GM19468 (cell line): ENCODE results near the gene ITGB1.
"Not testable (repeated sequence)": the region's sequence is repeated elsewhere in the genome, so short reads cannot be mapped to it uniquely, and the experiment has no call there.

ENCODE experiments used
- ATAC-seq: cut with Tn5 transposase; IDR thresholded peaks from one replicate; pipeline ENCODE4 v1.9.1; 2021; ENCODE audit warnings: mild to moderate bottlenecking, moderate library complexity, moderate number of reproducible peaks; ENCODE audit not compliant: unreplicated experiment; ENCODE audit errors: extremely low read depth

ITGB1 gene

DNA sequence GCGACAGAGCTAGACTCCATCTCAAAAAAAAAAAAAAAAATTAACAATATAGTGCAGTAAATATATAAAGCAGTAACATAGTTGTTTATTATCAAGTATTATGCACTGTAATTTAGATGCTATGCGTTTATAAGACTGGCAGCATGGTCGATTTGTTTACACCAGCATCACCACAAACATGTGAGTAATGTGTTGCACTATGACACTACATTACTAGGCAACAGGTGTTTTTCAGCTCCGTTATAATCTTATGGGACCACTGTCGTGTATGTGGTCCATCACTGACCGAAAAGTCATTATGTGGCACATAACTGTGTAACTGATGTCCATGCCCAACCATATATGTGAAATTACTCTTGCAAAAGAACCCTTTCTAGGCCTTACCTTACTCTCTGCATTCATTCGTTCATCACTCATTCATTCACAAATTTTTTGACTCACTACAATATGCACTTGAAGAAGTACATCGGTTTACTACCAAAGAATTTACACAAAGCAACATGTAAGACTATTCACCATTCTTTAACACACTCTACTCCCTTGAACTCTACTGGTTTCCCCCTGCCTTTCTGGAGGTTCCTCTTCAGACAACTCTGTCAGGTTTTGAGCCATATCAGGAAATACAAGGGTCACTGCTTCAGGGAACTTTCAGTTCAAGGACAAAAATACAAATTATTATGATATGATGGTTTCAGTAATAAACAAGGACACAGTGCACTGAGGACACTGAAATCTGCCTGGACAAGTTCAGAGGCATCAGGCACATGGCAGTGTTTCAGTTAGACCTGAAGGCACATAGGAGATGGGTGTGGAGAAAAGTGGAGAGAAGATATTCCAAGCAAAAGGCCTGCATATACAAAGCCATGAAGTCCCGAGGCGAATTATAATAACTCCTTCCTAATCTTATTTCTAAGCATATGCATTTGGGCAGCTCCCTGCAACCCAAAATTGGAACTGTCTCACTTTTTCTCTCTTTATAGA lies 17.4 kb downstream of the ITGB1 start:
- no peak for ATAC-seq

- no peak for ATAC-seq
Measured at GRCh38 chr10:32939296-32940111, 18.5 kb downstream of the ITGB1 start.

- no peak for ATAC-seq
Measured at GRCh38 chr10:32938554-32939061, 19.4 kb downstream of the ITGB1 start.

GRCh38 chr10:32937911-32938424 lies 20.1 kb downstream of the ITGB1 start:
- no peak for ATAC-seq

- ATAC-seq, result no peak
Measured at GRCh38 chr10:32932225-32932729, 25.8 kb downstream of the ITGB1 start.

GRCh38 chr10:32931593-32931992 lies 26.4 kb downstream of the ITGB1 start:
- no peak for ATAC-seq

DNA sequence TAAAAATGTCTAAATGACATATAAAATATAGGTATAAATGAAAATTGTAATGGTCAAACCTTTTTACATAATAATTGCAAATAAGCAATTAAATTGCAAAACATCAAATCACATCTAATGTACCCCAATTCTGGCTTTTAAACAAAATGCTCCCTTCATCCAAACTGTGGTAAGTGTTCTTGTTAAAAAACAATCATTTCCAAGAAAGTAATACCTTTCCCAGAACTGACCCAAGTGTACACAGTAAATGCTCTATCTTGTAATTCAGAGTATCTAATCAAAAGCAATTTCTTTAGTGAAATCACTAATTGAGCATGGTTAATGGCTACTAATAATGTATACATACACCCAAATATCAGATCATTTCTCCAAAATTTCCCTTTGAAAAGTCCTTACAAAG lies 28.0 kb downstream of the ITGB1 start:
- no peak for ATAC-seq

DNA sequence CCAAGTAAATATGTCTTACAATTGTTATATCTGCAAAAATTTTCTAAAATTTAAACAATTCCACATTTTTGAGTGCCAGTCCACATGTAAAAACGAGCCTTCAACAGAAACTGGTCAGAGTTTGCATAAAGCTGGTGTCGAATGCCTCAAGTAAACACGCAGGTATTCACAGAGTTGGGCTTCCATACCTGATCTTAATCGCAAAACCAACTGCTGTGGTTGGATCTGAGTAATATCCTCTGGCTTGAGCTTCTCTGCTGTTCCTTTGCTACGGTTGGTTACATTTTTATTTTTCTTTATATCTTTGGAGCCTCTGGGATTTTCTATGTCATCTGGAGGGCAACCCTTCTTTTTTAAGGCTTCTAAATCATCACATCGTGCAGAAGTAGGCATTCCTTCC lies 28.4 kb downstream of the ITGB1 start:
- no peak for ATAC-seq

GRCh38 chr10:32927750-32928149 lies 30.3 kb downstream of the ITGB1 start:
- ATAC-seq, result no peak

DNA sequence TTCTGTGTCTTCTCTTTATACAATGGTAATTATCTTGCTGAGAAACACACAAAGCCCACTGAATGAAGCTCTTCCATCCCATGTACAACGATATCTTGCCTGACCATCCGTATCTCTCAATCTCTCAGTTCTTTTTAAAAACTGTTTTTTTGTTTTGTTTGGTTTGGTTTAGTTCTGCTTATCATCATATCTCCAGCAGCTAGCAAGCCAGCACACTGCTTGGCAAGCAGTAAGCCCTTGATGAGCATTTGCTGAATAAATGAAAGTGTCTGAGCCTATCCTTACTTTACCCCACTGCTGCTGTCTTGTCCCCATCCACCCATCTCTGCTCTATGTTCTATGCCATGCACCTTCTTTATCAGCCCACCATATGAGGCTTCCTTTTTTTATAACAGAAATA lies 34.2 kb downstream of the ITGB1 start:
- no peak for ATAC-seq

- no peak for ATAC-seq
Measured at GRCh38 chr10:32923134-32923533, 34.9 kb downstream of the ITGB1 start.

DNA sequence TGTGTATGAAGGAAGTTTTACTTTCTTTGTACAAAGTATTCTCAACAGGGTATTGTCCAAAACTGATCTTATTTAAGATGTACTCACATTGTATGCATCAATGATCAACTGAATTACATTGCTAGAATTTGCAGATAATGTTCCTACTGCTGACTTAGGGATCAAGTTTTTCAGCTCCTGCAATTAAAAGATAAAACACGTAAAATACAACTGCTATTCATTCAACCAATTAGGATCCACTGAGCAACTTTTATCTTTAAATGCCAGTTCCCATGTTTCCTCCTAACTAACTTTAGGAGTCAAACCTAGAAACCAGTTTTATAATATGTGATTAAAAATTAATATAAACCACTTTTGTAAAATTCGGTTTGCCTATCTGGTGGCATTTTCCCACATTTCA lies 35.9 kb downstream of the ITGB1 start:
- no peak for ATAC-seq

GRCh38 chr10:32917817-32918216 lies 40.2 kb downstream of the ITGB1 start:
- not testable (repeated sequence) for ATAC-seq

GRCh38 chr10:32911285-32912016 lies 46.6 kb downstream of the ITGB1 start:
- no peak for ATAC-seq

GRCh38 chr10:32909970-32910369 lies 48.1 kb downstream of the ITGB1 start:
- ATAC-seq, result not testable (repeated sequence)

DNA sequence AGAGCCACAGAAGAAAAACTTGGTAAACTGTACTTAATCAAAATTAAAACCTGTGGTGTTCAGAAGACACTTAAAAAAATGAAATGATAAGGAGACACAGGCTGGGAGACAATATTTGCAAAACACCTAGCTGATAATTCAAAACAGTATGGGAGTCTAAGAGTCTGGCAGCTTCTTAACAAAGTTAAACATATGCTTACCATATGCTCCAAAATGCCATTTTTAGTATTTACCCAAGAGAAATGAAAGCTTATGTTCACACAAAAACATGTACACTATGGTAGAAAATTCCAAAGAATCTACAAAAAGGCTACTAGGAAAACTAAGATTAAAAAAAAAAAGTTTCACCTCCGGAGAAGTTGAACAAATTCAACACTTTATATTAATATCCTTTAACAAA lies 48.6 kb downstream of the ITGB1 start:
- no peak for ATAC-seq

DNA sequence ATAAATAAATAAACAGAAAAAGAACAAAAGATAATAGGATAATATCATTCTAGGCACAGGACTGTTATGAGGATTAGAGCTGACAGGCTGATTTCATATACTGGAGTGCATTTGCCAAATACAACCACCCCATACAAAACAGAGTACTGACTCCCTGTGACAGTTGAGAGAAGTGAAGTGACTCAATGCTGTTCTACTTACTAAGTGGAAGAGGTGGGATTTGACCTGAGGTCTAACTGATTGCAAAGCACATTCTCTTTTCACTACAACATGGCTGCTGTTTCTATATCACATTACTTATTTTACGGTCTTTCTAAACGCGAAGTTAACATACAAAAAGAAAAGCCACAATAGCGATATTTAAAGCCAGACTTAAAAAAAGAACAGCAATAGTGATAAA lies 51.4 kb downstream of the ITGB1 start:
- no peak for ATAC-seq

DNA sequence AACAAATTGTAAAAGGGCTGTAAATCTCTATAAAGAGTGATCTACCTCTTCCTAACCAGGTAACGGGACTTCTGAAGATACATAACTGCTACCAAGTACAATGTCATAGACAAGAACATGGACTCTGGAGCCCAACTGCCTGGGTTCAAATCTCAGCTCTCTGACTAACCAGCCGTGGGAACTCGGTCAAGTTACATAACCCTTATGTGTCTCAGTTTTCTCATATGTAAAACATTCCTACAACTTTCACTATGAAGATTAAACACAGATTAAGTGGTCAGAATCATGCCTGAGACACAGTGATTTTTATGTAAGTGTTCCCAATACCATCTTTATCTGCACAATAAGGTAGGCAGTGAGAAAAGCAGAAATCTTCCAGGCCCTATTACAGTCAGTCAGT lies 52.6 kb downstream of the ITGB1 start:
- ATAC-seq, result no peak

DNA sequence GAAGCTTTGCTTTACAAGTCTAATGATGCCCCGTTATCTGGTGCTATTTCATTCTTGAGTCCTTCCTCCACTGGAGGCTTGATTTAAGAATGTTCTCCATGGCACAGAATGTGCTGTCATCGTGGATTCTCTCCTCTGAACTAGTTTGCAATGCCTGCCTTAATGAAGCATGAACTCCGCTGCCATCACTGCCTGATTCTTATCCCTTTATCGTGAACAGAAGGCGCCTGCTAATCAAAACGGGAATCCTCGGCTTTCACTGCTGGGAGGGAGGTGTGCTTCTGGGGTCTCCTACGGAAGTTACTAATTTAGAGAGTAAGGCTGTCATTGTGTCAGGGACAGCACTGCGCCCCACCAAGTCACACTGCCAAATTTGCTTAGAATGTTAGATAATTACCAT lies 56.2 kb downstream of the ITGB1 start:
- no peak for ATAC-seq
